Fibroblast of the aortic adventitia (primary cell): Measurements from ENCODE around the gene PACRG. TPM values are rescaled to one million over a fixed set of nuclear protein-coding genes. Genes with fewer than 3 reads are reported as not detected.

Source experiments
- DNase-seq: peaks from one replicate; pipeline ENCODE4 v3.0.0-alpha.2; 2010; ENCODE audit warnings: low read depth
- H3K4me3 ChIP-seq: 2 replicates; pipeline ENCODE4 v1.5.1; 2011; ENCODE audit warnings: low read depth, mild to moderate bottlenecking, control low read depth, low read length, moderate library complexity
- total RNA-seq: library from RNA; depleted of rRNA; stranded (reverse); fragments of >200 nt; gene quantifications from 2 replicates; pipeline ENCODE4 v1.2.3, GENCODE V29; 2012; ENCODE audit warnings: low replicate concordance
- TF ChIP-seq, protein P1 (sequence below): IDR thresholded peaks from 2 replicates; pipeline ENCODE4 v1.5.1; 2011; ENCODE audit warnings: mild to moderate bottlenecking, low read length, control low read depth, inconsistent platforms; ENCODE audit not compliant: insufficient read depth

Gene PACRG
- total RNA-seq, 1 donor, result 0.63 TPM

- no peak overlapping the region for H3K4me3 ChIP-seq
- TF ChIP-seq, protein P1, sequence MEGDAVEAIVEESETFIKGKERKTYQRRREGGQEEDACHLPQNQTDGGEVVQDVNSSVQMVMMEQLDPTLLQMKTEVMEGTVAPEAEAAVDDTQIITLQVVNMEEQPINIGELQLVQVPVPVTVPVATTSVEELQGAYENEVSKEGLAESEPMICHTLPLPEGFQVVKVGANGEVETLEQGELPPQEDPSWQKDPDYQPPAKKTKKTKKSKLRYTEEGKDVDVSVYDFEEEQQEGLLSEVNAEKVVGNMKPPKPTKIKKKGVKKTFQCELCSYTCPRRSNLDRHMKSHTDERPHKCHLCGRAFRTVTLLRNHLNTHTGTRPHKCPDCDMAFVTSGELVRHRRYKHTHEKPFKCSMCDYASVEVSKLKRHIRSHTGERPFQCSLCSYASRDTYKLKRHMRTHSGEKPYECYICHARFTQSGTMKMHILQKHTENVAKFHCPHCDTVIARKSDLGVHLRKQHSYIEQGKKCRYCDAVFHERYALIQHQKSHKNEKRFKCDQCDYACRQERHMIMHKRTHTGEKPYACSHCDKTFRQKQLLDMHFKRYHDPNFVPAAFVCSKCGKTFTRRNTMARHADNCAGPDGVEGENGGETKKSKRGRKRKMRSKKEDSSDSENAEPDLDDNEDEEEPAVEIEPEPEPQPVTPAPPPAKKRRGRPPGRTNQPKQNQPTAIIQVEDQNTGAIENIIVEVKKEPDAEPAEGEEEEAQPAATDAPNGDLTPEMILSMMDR, result no peak
- no peak for DNase-seq
Measured at GRCh38 chr6:162863821-162864220, 136.0 kb downstream of the PACRG start.

DNA sequence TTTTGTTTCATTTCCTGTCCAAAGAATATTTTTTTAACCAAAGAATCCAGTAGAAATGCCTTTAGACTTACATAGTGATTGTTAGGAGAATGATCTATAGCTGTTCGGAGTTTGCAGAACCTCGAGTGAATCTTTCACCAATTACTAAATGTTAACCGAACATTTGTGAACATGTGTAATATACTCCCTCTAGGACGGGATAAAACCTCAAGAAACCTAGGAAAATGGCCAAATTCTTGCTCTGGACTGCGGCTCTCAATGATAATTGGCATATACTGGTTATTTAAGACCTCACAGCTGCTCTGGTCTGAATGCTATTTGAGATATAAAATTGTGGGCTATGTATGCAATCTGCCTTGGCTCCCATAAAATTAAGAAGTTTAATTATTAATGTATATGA, 137.1 kb downstream of the PACRG start:
- no peak for DNase-seq
- TF ChIP-seq, protein P1, result no peak
- H3K4me3 ChIP-seq, result no peak overlapping the region

DNA sequence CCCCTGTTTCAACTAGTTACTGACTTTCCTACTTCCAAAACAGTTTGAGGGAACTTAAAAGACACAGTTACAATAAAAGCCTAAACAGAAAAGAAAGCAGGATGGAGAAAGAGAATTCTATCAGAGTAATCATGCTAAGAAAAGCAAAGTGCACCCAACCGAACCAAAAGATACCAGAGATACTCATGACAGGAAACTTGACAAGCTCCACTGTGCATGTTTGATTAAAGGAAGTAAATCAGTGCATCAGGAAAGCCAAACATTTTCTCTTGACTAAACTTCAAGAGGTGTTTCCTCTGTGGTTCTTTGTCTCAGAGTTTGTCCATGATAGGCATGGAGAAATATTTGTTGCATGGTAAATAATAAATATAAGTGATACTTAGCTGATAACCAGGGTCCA, 138.9 kb downstream of the PACRG start:
- no peak overlapping the region for H3K4me3 ChIP-seq
- TF ChIP-seq, protein P1, result no peak
- DNase-seq, result no peak

DNA sequence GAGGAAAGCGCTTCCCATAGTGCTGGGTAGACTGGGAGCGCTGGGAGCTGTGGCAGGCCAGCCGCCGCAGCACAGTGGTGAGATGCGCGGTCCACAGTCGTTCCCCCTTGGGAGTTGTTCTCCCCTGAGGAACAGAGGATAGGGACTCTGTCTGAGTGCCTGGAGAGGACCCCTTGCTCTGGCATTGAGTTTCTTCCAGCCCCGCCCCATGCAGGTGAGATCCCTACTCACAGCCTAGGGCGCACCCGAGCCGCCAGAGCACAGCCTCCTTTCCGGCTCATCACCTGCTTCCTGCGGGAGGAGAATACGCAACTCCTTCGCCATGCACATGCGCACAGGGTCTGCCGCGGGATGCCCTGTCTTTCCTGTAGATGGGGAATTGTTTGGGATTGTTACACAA, 140.6 kb downstream of the PACRG start:
- no peak for DNase-seq
- TF ChIP-seq, protein P1, result no peak
- H3K4me3 ChIP-seq, result no peak overlapping the region

DNA sequence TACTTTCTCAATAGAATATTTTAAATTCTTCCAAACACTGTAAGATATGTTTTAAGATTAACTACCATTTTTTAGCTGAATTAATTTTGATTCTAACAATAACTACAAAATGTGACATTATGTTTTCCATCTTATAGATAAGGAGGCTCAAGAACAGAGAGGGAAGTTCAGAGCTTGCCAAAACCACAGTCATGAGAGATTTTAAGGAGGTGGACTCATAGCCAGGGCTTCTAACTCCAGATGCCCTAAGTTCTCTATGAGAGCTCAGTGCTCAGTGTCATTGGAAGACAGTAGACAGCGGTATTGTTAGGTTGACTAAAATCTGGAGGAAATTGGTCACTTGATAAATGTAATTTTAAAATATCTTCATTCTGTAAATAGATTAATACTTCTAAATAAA, 144.2 kb downstream of the PACRG start:
- TF ChIP-seq, protein P1, result no peak
- no peak overlapping the region for H3K4me3 ChIP-seq
- DNase-seq, result peak; percentile 16

GRCh38 chr6:162873537-162873936, 145.8 kb downstream of the PACRG start:
- TF ChIP-seq, protein P1, result no peak
- peak; percentile 1 for DNase-seq
- H3K4me3 ChIP-seq, result no peak overlapping the region

GRCh38 chr6:162875070-162875469, 147.3 kb downstream of the PACRG start:
- no peak overlapping the region for H3K4me3 ChIP-seq
- DNase-seq, result no peak

More at GRCh38 chr6:162875070-162875469, 147.3 kb downstream of the PACRG start:
- TF ChIP-seq, protein P1, result no peak
